Spleen (tissue), 11 donors: ENCODE data around the gene IKBKG. TPM values are rescaled to one million over a fixed set of nuclear protein-coding genes. Genes with fewer than 3 reads are reported as not detected.

Source experiments
- DNase-seq: peaks from one replicate; pipeline ENCODE4 v3.0.0-alpha.2; 2020
- H3K27ac ChIP-seq, 8 donors: fragments of 200-600 bp; sonication (generic) in 7 of 8; 1 replicate in 4 of 8; 2 replicates in 4 of 8; pipeline versions ENCODE4 v1.5.0 to v1.8.0; 2016 to 2021; ENCODE audit warnings: inconsistent platforms in 4 of 8, mild to moderate bottlenecking in 4 of 8, moderate library complexity in 1 of 8
- H3K27me3 ChIP-seq, 7 donors: fragments of 200-600 bp; sonication (generic) in 6 of 7; replicated peaks in 1 of 7; 1 replicate in 4 of 7; 2 replicates in 3 of 7; pipeline versions ENCODE4 v1.5.0 to v1.8.0; 2016 to 2021; ENCODE audit warnings: inconsistent platforms in 3 of 7, mild to moderate bottlenecking in 1 of 7
- H3K36me3 ChIP-seq, 6 donors: fragments of 200-600 bp; sonication (generic) in 5 of 6; 1 replicate in 4 of 6; 2 replicates in 2 of 6; pipeline versions ENCODE4 v1.5.0 to v1.8.0; 2016 to 2021; ENCODE audit warnings: inconsistent platforms in 2 of 6
- H3K4me1 ChIP-seq, 6 donors: fragments of 200-600 bp; sonication (generic) in 5 of 6; 1 replicate in 3 of 6; 2 replicates in 3 of 6; pipeline versions ENCODE4 v1.5.0 to v1.8.0; 2016 to 2021; ENCODE audit warnings: inconsistent platforms in 3 of 6
- H3K4me3 ChIP-seq, 8 donors: fragments of 200-600 bp; sonication (generic) in 7 of 8; 1 replicate in 4 of 8; 2 replicates in 4 of 8; pipeline versions ENCODE4 v1.5.0 to v1.8.0; 2016 to 2021; ENCODE audit warnings: inconsistent platforms in 4 of 8, mild to moderate bottlenecking in 4 of 8, moderate library complexity in 2 of 8
- H3K9me3 ChIP-seq, 8 donors: fragments of 200-600 bp; sonication (generic) in 7 of 8; 1 replicate in 4 of 8; 2 replicates in 4 of 8; pipeline versions ENCODE4 v1.5.0 to v1.8.0; 2016 to 2021; ENCODE audit warnings: inconsistent platforms in 4 of 8
- POLR2A ChIP-seq, 3 donors: fragments of 450-650 bp; IDR thresholded peaks; one replicate each; pipeline ENCODE4 v1.5.1; 2017; ENCODE audit warnings: antibody characterized with exemption in 3 of 3, mild to moderate bottlenecking in 1 of 3
- POLR2AphosphoS5 ChIP-seq, 3 donors: sonication (generic); formaldehyde crosslinking; IDR thresholded peaks; one replicate each; pipeline ENCODE4 v1.5.1; 2017; ENCODE audit warnings: antibody characterized with exemption in 3 of 3
- WGBS, 5 donors: extraction: QIAGEN DNeasy Blood & Tissue Kit in 3 of 5; methylation state at CpG; one replicate each; pipeline versions ENCODE4 v1.1.5 to v1.1.7; 2013 to 2018; 5-methylcytosine and 5-hydroxymethylcytosine counted together
- intact Hi-C: fragments of 100-400 bp; cut with DNase I; formaldehyde crosslinking; loops from one replicate; pipeline ENCODE4 v1.15.0; 2023; ENCODE audit warnings: low total_unique reads
- polyA plus RNA-seq, 3 donors: library from polyadenylated mRNA; stranded (reverse); fragments of 200-250 nt; gene quantifications; one replicate each; pipeline ENCODE4 v1.2.1, GENCODE V29; 2013
- total RNA-seq, 7 donors: library from RNA; depleted of rRNA in 3 of 7; stranded (reverse); fragments of >200 nt in 3 of 7; fragmentation: NEBNext Ultra II Directional in 4 of 7; extraction: Animal tissue kit (Norgen Biotek cat#: 25700) in 4 of 7; gene quantifications; one replicate each; pipeline versions ENCODE4 v1.1.0 to v1.2.1, GENCODE V29; 2016 to 2021
- TF ChIP-seq, protein P1 (sequence below), 11 experiments: fragments of 200-600 bp in 7 of 11; fragments of 450-650 bp in 4 of 11; sonication (generic) in 4 of 11; IDR thresholded peaks in 8 of 11; conservative IDR thresholded peaks in 3 of 11; 1 replicate in 7 of 11; 2 replicates in 4 of 11; pipeline versions ENCODE4 v1.4.0 to v1.8.0; 2016 to 2021; ENCODE audit warnings: antibody characterized with exemption in 11 of 11, inconsistent platforms in 4 of 11, mild to moderate bottlenecking in 1 of 11
- donor health status: healthy with polysubstance abuse.
- donor health status: DM: no; HTN: no; CAD: no; lungs with moderate emphysema.
- donor health status: DM: no; HTN: no; CAD: no.
- donor health status: Bipolar disorder and iron deficiency.
- donor health status: healthy.
- donor health status: DM: no; HTN: no; CAD: no.
- donor health status: DM: yes; HTN: yes; CAD: no.

The IKBKG gene
- total and polyA plus RNA-seq, 10 donors = 18.9 to 66.6 (median 43.1) TPM

- intact Hi-C loops = no loop called here
- Histone ChIP-seq H3K4me3 (peak overlapping the region in 1 of 8 donors; percentile 58), H3K27ac (peak overlapping the region in 6 of 8 donors; percentile 75 to 97 (median 88)), H3K36me3 (peaks cover 0 to 36% (median 0%) of the 10 kb centered on the region in 6 donors), H3K27me3 (no peaks in the 10 kb centered on the region), H3K9me3 (no peaks in the 10 kb centered on the region), H3K4me1 (peaks cover 3 to 62% (median 40%) of the 10 kb centered on the region in 6 donors)
- 78 to 97% (median 90%) methylated on average over 4 to 19 of the region's 19 CpGs for WGBS, 5 donors
- TF ChIP-seq POLR2AphosphoS5 (IDR thresholded peaks at IDR 0.05) (no peak), POLR2A (IDR thresholded peaks at IDR 0.05) (no peak)
- TF ChIP-seq, protein P1, sequence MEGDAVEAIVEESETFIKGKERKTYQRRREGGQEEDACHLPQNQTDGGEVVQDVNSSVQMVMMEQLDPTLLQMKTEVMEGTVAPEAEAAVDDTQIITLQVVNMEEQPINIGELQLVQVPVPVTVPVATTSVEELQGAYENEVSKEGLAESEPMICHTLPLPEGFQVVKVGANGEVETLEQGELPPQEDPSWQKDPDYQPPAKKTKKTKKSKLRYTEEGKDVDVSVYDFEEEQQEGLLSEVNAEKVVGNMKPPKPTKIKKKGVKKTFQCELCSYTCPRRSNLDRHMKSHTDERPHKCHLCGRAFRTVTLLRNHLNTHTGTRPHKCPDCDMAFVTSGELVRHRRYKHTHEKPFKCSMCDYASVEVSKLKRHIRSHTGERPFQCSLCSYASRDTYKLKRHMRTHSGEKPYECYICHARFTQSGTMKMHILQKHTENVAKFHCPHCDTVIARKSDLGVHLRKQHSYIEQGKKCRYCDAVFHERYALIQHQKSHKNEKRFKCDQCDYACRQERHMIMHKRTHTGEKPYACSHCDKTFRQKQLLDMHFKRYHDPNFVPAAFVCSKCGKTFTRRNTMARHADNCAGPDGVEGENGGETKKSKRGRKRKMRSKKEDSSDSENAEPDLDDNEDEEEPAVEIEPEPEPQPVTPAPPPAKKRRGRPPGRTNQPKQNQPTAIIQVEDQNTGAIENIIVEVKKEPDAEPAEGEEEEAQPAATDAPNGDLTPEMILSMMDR (IDR thresholded peaks at IDR 0.05 in 8 of 11, conservative IDR thresholded peaks at IDR 0.05 in 3 of 11) = no peak
- DNase-seq = peak; percentile 77
These were observed 6.4 kb upstream of the IKBKG start for GRCh38 chrX:154540897-154541535.

- 51 to 68% (median 59%) methylated on average over 4 to 5 of the region's 5 CpGs for WGBS, 5 donors
These were observed 5.9 kb upstream of the IKBKG start for GRCh38 chrX:154541589-154541895.

DNA sequence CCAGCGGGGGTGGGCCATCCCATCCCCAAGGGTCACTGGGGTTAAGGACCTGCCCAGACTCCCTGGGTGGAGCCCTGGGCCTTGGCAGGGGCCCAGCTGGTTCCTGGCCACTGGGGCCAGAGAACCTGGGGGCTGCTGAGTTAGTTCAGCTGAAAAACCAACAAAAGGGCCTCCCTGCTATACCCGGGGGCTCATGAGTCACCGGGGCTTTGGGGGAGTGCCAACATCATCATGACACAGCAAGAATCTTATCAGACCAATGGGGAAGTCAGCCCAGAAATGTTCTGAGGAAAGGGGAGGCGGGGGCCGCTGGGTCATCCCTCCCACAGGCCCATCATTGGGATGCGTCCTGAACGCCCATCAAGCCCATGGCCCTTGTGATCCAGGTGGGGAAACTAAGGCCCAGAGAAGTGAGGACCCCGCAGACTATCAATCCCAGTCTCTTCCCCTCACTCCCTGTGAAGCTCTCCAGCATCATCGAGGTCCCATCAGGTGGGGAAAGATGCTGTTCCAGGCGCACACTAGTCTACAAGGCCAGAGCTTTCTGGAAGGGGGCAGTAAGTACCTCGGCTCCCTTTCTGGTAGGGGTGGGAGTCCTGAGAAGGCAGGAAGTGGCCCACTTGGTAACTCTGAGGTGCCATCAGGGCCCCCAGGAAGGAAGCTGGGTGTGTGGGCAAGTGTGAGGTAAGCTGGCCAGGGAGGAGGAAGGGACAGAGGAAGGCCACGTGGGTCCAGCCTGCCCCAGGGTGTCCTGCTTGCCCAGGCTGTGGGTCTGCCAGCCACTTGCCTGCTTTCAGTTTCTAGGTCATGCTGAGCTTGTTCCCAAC is 5.3 kb upstream of the IKBKG start:
- Histone ChIP-seq H3K27ac (peak overlapping the region; percentile 48 to 97 (median 82)), H3K4me3 (peak overlapping the region in 4 of 8 donors; percentile 13 to 58 (median 19)), H3K9me3 (no peaks in the 10 kb centered on the region), H3K27me3 (no peaks in the 10 kb centered on the region), H3K36me3 (peaks cover 0 to 35% (median 0%) of the 10 kb centered on the region in 6 donors), H3K4me1 (peaks cover 3 to 66% (median 43%) of the 10 kb centered on the region in 6 donors)
- TF ChIP-seq POLR2AphosphoS5 (IDR thresholded peaks at IDR 0.05) (peak in 1 of 3 donors; percentile 46), POLR2A (IDR thresholded peaks at IDR 0.05) (no peak)
- TF ChIP-seq, protein P1 (IDR thresholded peaks at IDR 0.05 in 8 of 11, conservative IDR thresholded peaks at IDR 0.05 in 3 of 11) = no peak
- DNase-seq = peak; percentile 88
- 23 to 60% (median 43%) methylated on average over 1 to 12 of the region's 12 CpGs for WGBS, 5 donors
- intact Hi-C loops = no loop called here

More at GRCh38 chrX:154541589-154541895, 5.9 kb upstream of the IKBKG start:
- DNase-seq = no peak
- intact Hi-C loops = no loop called here
- Histone ChIP-seq H3K4me1 (peaks cover 3 to 66% (median 43%) of the 10 kb centered on the region in 6 donors), H3K27me3 (no peaks in the 10 kb centered on the region), H3K4me3 (peak overlapping the region in 1 of 8 donors; percentile 58), H3K9me3 (no peaks in the 10 kb centered on the region), H3K36me3 (peaks cover 0 to 35% (median 0%) of the 10 kb centered on the region in 6 donors), H3K27ac (peak overlapping the region in 7 of 8 donors; percentile 67 to 97 (median 85))
- TF ChIP-seq POLR2AphosphoS5 (IDR thresholded peaks at IDR 0.05) = no peak

- TF ChIP-seq POLR2AphosphoS5 (IDR thresholded peaks at IDR 0.05) (peak; percentile 30 to 57 (median 43)), POLR2A (IDR thresholded peaks at IDR 0.05) (no peak)
- H3K9me3 ChIP-seq = no peaks in the 10 kb centered on the region
- H3K4me3 ChIP-seq = peak overlapping the region in 4 of 8 donors; percentile 8 to 58 (median 19)
- H3K27ac ChIP-seq = peak overlapping the region; percentile 48 to 97 (median 82)
- peaks cover 3 to 66% (median 43%) of the 10 kb centered on the region in 6 donors for H3K4me1 ChIP-seq
- intact Hi-C loops = no loop called here
- H3K27me3 ChIP-seq = no peaks in the 10 kb centered on the region
- WGBS, 5 donors = 28 to 57% (median 33%) methylated on average over 11 to 20 of the region's 20 CpGs
- peaks cover 0 to 35% (median 0%) of the 10 kb centered on the region in 6 donors for H3K36me3 ChIP-seq
- DNase-seq = peak; percentile 79
These were observed 4.5 kb upstream of the IKBKG start for GRCh38 chrX:154542723-154543424.
